HepG2 (cell line): ENCODE results near the gene HK3. TPM values are rescaled to one million over a fixed set of nuclear protein-coding genes. Genes with fewer than 3 reads are reported as not detected.

ENCODE experiments used
- AHR ChIP-seq: IDR thresholded peaks from 2 replicates; pipeline ENCODE4 v1.6.1; 2018; ENCODE audit warnings: missing genetic modification reagents, missing compliant biosample characterization
- DNMT1 ChIP-seq: sonication (generic); formaldehyde crosslinking; IDR thresholded peaks from 2 replicates; pipeline ENCODE4 v1.5.1; 2020; ENCODE audit warnings: mild to moderate bottlenecking, missing genetic modification reagents
- ETV6 ChIP-seq: sonication (generic); formaldehyde crosslinking; conservative IDR thresholded peaks from 2 replicates; pipeline ENCODE4 v1.4.0; 2020; ENCODE audit warnings: missing genetic modification reagents
- KAT8 ChIP-seq: IDR thresholded peaks from 2 replicates; pipeline ENCODE4 v1.6.1; 2016; ENCODE audit warnings: missing genetic modification reagents, missing compliant biosample characterization
- MIXL1 ChIP-seq: IDR thresholded peaks from 2 replicates; pipeline ENCODE4 v1.6.1; 2016
- MTF1 ChIP-seq: sonication (generic); formaldehyde crosslinking; IDR thresholded peaks from 2 replicates; pipeline ENCODE4 v1.5.0; 2020; ENCODE audit warnings: missing genetic modification reagents
- RFXANK ChIP-seq: IDR thresholded peaks from 2 replicates; pipeline ENCODE4 v1.6.1; 2016
- RXRB ChIP-seq: IDR thresholded peaks from 2 replicates; pipeline ENCODE4 v1.6.1; 2016; ENCODE audit warnings: borderline replicate concordance, missing genetic modification reagents, missing compliant biosample characterization
- SAFB2 ChIP-seq: sonication (generic); formaldehyde crosslinking; IDR thresholded peaks from 2 replicates; pipeline ENCODE4 v1.5.1; 2020; ENCODE audit warnings: missing genetic modification reagents, low read depth, mild to moderate bottlenecking, borderline replicate concordance
- ZIK1 ChIP-seq: sonication (generic); formaldehyde crosslinking; IDR thresholded peaks from 2 replicates; pipeline ENCODE4 v1.5.0; 2020; ENCODE audit warnings: mild to moderate bottlenecking, low read depth, missing genetic modification reagents, borderline replicate concordance
- ZNF224 ChIP-seq: sonication (generic); formaldehyde crosslinking; IDR thresholded peaks from 2 replicates; pipeline ENCODE4 v1.5.0; 2020; ENCODE audit warnings: mild to moderate bottlenecking, missing genetic modification reagents
- ZNF264 ChIP-seq: sonication (generic); formaldehyde crosslinking; IDR thresholded peaks from 2 replicates; pipeline ENCODE4 v1.4.0; 2020; ENCODE audit warnings: missing genetic modification reagents
- ZNF441 ChIP-seq: sonication (generic); formaldehyde crosslinking; IDR thresholded peaks from 2 replicates; pipeline ENCODE4 v1.7.0; 2021; ENCODE audit warnings: missing genetic modification reagents, borderline replicate concordance
- polyA plus RNA-seq, 8 experiments: library from polyadenylated mRNA; depleted of rRNA in 3 of 8; stranded (reverse) in 7 of 8; unstranded in 1 of 8; fragments of >200 nt; fragmentation: Illumina TruSeq in 4 of 8; extraction: Trizol in 4 of 8; gene quantifications; 2 replicates each; pipeline versions ENCODE4 v1.2.1 to v1.2.3, GENCODE V29; 2011 to 2016; ENCODE audit warnings: low read depth in 4 of 8, missing spikeins in 1 of 8, mixed read lengths in 1 of 8; ENCODE audit not compliant: insufficient read depth in 1 of 8
- total RNA-seq, 5 experiments: library from RNA; depleted of rRNA; stranded (reverse); fragments of >200 nt; fragmentation: Illumina TruSeq; extraction: Trizol; gene quantifications; 2 replicates each; pipeline ENCODE4 v1.2.3, GENCODE V29; 2016; ENCODE audit warnings: low read depth in 1 of 5
- TF ChIP-seq, protein P1 (sequence below): sonication (generic); formaldehyde crosslinking; IDR thresholded peaks from 2 replicates; pipeline ENCODE4 v1.5.0; 2020; ENCODE audit warnings: missing genetic modification reagents
- TF ChIP-seq, protein P2 (sequence below), 2 experiments: sonication (generic) in 1 of 2; formaldehyde crosslinking in 1 of 2; IDR thresholded peaks; 2 replicates each; pipeline versions ENCODE4 v1.4.0 to v1.6.1; 2018 to 2020; ENCODE audit warnings: missing genetic modification reagents in 2 of 2, borderline replicate concordance in 1 of 2, low read depth in 1 of 2, mild to moderate bottlenecking in 1 of 2, missing biosample characterization in 1 of 2
- TF ChIP-seq, protein P3 (sequence below): sonication (generic); formaldehyde crosslinking; IDR thresholded peaks from 2 replicates; pipeline ENCODE4 v1.4.0; 2020; ENCODE audit warnings: mild to moderate bottlenecking, missing genetic modification reagents
- TF ChIP-seq, protein P4 (sequence below): sonication (generic); formaldehyde crosslinking; conservative IDR thresholded peaks from 2 replicates; pipeline ENCODE4 v1.8.0; 2022; ENCODE audit warnings: missing genetic modification reagents
- TF ChIP-seq, protein P5 (sequence below): sonication (generic); formaldehyde crosslinking; IDR thresholded peaks from 2 replicates; pipeline ENCODE4 v1.4.0; 2020; ENCODE audit warnings: missing genetic modification reagents
- TF ChIP-seq, protein P6 (sequence below): sonication (generic); formaldehyde crosslinking; IDR thresholded peaks from 2 replicates; pipeline ENCODE4 v1.4.0; 2020; ENCODE audit warnings: missing genetic modification reagents
- TF ChIP-seq, protein P7 (sequence below): sonication (generic); formaldehyde crosslinking; IDR thresholded peaks from 2 replicates; pipeline ENCODE4 v1.8.0; 2022; ENCODE audit warnings: missing genetic modification reagents, mild to moderate bottlenecking, moderate library complexity, borderline replicate concordance

The HK3 gene
- total and polyA plus RNA-seq, 2 of the 13 experiments (the other 11 are each of a cell fraction or from before 2014, with no cell fraction given), result not detected

DNA sequence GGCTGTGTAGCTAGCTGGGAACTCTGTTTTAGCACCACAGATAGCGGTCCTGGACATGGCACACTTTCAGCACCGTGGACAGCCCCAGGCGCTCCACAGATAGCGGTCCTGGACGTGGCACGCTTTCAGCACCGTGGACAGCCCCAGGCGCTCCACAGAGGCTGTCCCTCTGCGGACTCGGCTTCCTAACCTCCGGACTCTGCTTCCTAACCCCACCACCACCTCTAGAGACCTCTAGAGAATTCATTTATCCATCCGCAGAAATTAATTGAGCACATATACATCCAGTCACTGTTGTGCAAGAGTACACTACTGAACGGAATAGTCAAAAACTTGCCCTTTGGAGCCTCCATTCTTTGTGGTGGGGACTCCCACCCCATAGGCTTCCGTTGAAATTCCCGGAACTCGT is 61.4 kb downstream of the HK3 start (continued):
- peak; percentile 98 for TF ChIP-seq KAT8 (CRISPR knock-in tag)
- TF ChIP-seq ETV6 (CRISPR knock-in tag), result peak; percentile 100
- peak; percentile 100 for TF ChIP-seq ZNF264 (CRISPR knock-in tag)
- TF ChIP-seq, protein P1, sequence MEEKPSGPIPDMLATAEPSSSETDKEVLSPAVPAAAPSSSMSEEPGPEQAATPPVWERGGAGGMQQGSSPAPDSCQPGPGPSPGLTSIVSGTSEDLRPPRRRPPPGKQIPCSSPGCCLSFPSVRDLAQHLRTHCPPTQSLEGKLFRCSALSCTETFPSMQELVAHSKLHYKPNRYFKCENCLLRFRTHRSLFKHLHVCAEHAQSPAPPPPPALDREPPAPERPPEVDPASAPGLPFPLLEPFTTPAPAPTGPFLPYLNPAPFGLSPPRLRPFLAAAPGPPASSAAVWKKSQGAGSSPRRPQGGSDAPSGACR (CRISPR knock-in tag), result peak; percentile 100
- TF ChIP-seq SAFB2 (CRISPR knock-in tag), result peak; percentile 100
- peak; percentile 100 for TF ChIP-seq MIXL1 (CRISPR knock-in tag)
- TF ChIP-seq, protein P2, sequence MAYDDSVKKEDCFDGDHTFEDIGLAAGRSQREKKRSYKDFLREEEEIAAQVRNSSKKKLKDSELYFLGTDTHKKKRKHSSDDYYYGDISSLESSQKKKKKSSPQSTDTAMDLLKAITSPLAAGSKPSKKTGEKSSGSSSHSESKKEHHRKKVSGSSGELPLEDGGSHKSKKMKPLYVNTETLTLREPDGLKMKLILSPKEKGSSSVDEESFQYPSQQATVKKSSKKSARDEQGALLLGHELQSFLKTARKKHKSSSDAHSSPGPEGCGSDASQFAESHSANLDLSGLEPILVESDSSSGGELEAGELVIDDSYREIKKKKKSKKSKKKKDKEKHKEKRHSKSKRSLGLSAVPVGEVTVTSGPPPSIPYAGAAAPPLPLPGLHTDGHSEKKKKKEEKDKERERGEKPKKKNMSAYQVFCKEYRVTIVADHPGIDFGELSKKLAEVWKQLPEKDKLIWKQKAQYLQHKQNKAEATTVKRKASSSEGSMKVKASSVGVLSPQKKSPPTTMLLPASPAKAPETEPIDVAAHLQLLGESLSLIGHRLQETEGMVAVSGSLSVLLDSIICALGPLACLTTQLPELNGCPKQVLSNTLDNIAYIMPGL (CRISPR knock-in tag; IDR thresholded peaks at IDR 0.05; ENCODE audit: borderline replicate concordance in 1 of 2, low read depth in 1 of 2), result peak; percentile 88 to 99
- TF ChIP-seq AHR, result peak; percentile 100
- TF ChIP-seq ZNF441, result peak; percentile 100
- peak; percentile 100 for TF ChIP-seq MTF1
- peak; percentile 100 for TF ChIP-seq ZNF224 (CRISPR knock-in tag)
- TF ChIP-seq, protein P3, sequence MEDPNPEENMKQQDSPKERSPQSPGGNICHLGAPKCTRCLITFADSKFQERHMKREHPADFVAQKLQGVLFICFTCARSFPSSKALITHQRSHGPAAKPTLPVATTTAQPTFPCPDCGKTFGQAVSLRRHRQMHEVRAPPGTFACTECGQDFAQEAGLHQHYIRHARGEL (CRISPR knock-in tag), result peak; percentile 93; the same call in 1 of the 2 replicates
- TF ChIP-seq, protein P4, sequence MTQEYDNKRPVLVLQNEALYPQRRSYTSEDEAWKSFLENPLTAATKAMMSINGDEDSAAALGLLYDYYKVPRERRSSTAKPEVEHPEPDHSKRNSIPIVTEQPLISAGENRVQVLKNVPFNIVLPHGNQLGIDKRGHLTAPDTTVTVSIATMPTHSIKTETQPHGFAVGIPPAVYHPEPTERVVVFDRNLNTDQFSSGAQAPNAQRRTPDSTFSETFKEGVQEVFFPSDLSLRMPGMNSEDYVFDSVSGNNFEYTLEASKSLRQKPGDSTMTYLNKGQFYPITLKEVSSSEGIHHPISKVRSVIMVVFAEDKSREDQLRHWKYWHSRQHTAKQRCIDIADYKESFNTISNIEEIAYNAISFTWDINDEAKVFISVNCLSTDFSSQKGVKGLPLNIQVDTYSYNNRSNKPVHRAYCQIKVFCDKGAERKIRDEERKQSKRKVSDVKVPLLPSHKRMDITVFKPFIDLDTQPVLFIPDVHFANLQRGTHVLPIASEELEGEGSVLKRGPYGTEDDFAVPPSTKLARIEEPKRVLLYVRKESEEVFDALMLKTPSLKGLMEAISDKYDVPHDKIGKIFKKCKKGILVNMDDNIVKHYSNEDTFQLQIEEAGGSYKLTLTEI, result peak; percentile 80; the same call in 1 of the 2 replicates
- TF ChIP-seq DNMT1 (CRISPR knock-in tag), result peak; percentile 100
- TF ChIP-seq, protein P5, sequence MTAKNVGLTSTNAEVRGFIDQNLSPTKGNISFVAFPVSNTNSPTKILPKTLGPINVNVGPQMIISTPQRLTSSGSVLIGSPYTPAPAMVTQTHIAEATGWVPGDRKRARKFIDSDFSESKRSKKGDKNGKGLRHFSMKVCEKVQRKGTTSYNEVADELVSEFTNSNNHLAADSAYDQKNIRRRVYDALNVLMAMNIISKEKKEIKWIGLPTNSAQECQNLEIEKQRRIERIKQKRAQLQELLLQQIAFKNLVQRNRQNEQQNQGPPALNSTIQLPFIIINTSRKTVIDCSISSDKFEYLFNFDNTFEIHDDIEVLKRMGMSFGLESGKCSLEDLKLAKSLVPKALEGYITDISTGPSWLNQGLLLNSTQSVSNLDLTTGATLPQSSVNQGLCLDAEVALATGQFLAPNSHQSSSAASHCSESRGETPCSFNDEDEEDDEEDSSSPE, result peak; percentile 90
- TF ChIP-seq RXRB (CRISPR knock-in tag), result peak; percentile 99
- TF ChIP-seq RFXANK, result peak; percentile 98
- peak; percentile 100 for TF ChIP-seq ZIK1 (CRISPR knock-in tag)
- TF ChIP-seq, protein P6, sequence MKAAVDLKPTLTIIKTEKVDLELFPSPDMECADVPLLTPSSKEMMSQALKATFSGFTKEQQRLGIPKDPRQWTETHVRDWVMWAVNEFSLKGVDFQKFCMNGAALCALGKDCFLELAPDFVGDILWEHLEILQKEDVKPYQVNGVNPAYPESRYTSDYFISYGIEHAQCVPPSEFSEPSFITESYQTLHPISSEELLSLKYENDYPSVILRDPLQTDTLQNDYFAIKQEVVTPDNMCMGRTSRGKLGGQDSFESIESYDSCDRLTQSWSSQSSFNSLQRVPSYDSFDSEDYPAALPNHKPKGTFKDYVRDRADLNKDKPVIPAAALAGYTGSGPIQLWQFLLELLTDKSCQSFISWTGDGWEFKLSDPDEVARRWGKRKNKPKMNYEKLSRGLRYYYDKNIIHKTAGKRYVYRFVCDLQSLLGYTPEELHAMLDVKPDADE (CRISPR knock-in tag), result peak; percentile 100
- TF ChIP-seq, protein P7, sequence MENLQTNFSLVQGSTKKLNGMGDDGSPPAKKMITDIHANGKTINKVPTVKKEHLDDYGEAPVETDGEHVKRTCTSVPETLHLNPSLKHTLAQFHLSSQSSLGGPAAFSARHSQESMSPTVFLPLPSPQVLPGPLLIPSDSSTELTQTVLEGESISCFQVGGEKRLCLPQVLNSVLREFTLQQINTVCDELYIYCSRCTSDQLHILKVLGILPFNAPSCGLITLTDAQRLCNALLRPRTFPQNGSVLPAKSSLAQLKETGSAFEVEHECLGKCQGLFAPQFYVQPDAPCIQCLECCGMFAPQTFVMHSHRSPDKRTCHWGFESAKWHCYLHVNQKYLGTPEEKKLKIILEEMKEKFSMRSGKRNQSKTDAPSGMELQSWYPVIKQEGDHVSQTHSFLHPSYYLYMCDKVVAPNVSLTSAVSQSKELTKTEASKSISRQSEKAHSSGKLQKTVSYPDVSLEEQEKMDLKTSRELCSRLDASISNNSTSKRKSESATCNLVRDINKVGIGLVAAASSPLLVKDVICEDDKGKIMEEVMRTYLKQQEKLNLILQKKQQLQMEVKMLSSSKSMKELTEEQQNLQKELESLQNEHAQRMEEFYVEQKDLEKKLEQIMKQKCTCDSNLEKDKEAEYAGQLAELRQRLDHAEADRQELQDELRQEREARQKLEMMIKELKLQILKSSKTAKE (CRISPR knock-in tag), result peak; percentile 97
